Left ventricle myocardium superior (tissue), 1 donor: Measurements from ENCODE around the gene LMBR1L. TPM values are rescaled to one million over a fixed set of nuclear protein-coding genes. Genes with fewer than 3 reads are reported as not detected.
A peak's percentile ranks its signal among the peaks of the same experiment; 100 is the strongest.
"Not testable (repeated sequence)": the region's sequence is repeated elsewhere in the genome, so short reads cannot be mapped to it uniquely, and the experiment has no call there.

Experiments
- ATAC-seq: fragments of 200-7000 bp; cut with Tn5 transposase; one replicate; pipeline ENCODE4 v1.9.1; 2020; ENCODE audit warnings: mild to moderate bottlenecking, moderate library complexity
- DNase-seq: peaks from one replicate; pipeline ENCODE4 v3.0.0-alpha.2; 2020
- intact Hi-C: fragments of 100-400 bp; cut with micrococcal nuclease; formaldehyde crosslinking; loops from one replicate; pipeline ENCODE4 v1.11.0; 2022
- total RNA-seq: library from RNA; stranded (reverse); fragmentation: NEBNext Ultra II Directional; extraction: Animal tissue kit (Norgen Biotek cat#: 25700); gene quantifications from one replicate; pipeline ENCODE4 v1.2.1, GENCODE V29; 2021
- donor health status: DM: no; HTN: yes; CAD: no; lungs with severe emphysema.

Gene LMBR1L
- total RNA-seq, 1 donor from 2014 or later = 30.7 TPM

GRCh38 chr12:49127971-49128370 lies 17.3 kb upstream of the LMBR1L start:
- DNase-seq, ATAC-seq, intact Hi-C loops: not testable (repeated sequence)

- no peak for DNase-seq
- intact Hi-C loops = no loop called here
- ATAC-seq = no peak
These were observed 16.5 kb upstream of the LMBR1L start for GRCh38 chr12:49126852-49127763.

- no peak for DNase-seq
- peak; percentile 78 for ATAC-seq
- intact Hi-C loops = no loop called here
These were observed 10.5 kb upstream of the LMBR1L start for GRCh38 chr12:49121047-49121696.

GRCh38 chr12:49111206-49111605 lies 559 bp upstream of the LMBR1L start:
- DNase-seq = no peak
- ATAC-seq = no peak
- intact Hi-C loops = no loop called here

- intact Hi-C loops = no loop called here
- DNase-seq (peak; percentile 53), ATAC-seq (peak; percentile 22)
These were observed 795 bp downstream of the LMBR1L start for GRCh38 chr12:49109641-49110463.

- ATAC-seq (peak; percentile 68), DNase-seq (peak; percentile 54)
- intact Hi-C loops = no loop called here
These were observed 1.7 kb downstream of the LMBR1L start for GRCh38 chr12:49108958-49109404.

GRCh38 chr12:49105504-49106084 lies 5.1 kb downstream of the LMBR1L start:
- intact Hi-C loops = no loop called here
- ATAC-seq (peak; percentile 5), DNase-seq (peak; percentile 50)

- no peak for DNase-seq
- ATAC-seq = no peak
- intact Hi-C loops = no loop called here
These were observed 5.8 kb downstream of the LMBR1L start for GRCh38 chr12:49104822-49105221.

- intact Hi-C loops = no loop called here
- ATAC-seq (no peak), DNase-seq (no peak)
These were observed 10.3 kb downstream of the LMBR1L start for GRCh38 chr12:49100380-49100779.

- intact Hi-C loops = no loop called here
- no peak for ATAC-seq
- no peak for DNase-seq
These were observed 11.9 kb downstream of the LMBR1L start for GRCh38 chr12:49098703-49099102.

GRCh38 chr12:49098035-49098451 lies 12.6 kb downstream of the LMBR1L start:
- DNase-seq (no peak), ATAC-seq (peak; percentile 30)
- intact Hi-C loops = no loop called here

GRCh38 chr12:49097381-49097780 lies 13.3 kb downstream of the LMBR1L start:
- ATAC-seq (no peak), DNase-seq (no peak)
- intact Hi-C loops = no loop called here

GRCh38 chr12:49094975-49095365 lies 15.7 kb downstream of the LMBR1L start:
- DNase-seq = no peak
- ATAC-seq = no peak
- intact Hi-C loops = no loop called here

GRCh38 chr12:49094160-49094974 lies 16.3 kb downstream of the LMBR1L start, which contains the start of gene DHH:
DHH (minus strand) TSS chr12:49094801; CDS start chr12:49094512, 289 bp downstream.
- intact Hi-C loops = no loop called here
- DNase-seq (peak; percentile 62), ATAC-seq (peak; percentile 42)

GRCh38 chr12:49093792-49094159 lies 16.9 kb downstream of the LMBR1L start:
- intact Hi-C loops = no loop called here
- DNase-seq = peak; percentile 39
- ATAC-seq = peak; percentile 11

GRCh38 chr12:49092816-49093406 lies 17.7 kb downstream of the LMBR1L start:
- ATAC-seq (no peak), DNase-seq (no peak)
- intact Hi-C loops = no loop called here

- intact Hi-C loops = no loop called here
- no peak for ATAC-seq
- peak; percentile 50 for DNase-seq
These were observed 18.4 kb downstream of the LMBR1L start for GRCh38 chr12:49092086-49092815.

GRCh38 chr12:49091836-49092085 lies 18.9 kb downstream of the LMBR1L start:
- DNase-seq = no peak
- intact Hi-C loops = no loop called here
- ATAC-seq = no peak
